Tongue (tissue), 2 donors: ENCODE data around the gene MYT1. TPM values are rescaled to one million over a fixed set of nuclear protein-coding genes. Genes with fewer than 3 reads are reported as not detected.

Experiments used
- DNase-seq: peaks from one replicate; pipeline ENCODE4 v3.0.0-alpha.2; 2015
- total RNA-seq: library from RNA; depleted of rRNA; stranded (reverse); fragments of >200 nt; gene quantifications from one replicate; pipeline ENCODE4 v1.2.3, GENCODE V29; 2014

MYT1 gene
- total RNA-seq, 1 donor from 2014 or later, result 0.31 TPM

GRCh38 chr20:64140061-64140931 lies 24.0 kb upstream of the MYT1 start:
- no peak for DNase-seq

- DNase-seq, result no peak
Observed at GRCh38 chr20:64140956-64141355, 23.3 kb upstream of the MYT1 start.

GRCh38 chr20:64142590-64142989 lies 21.7 kb upstream of the MYT1 start:
- DNase-seq, result no peak

- no peak for DNase-seq
Observed at GRCh38 chr20:64143018-64143801, 21.0 kb upstream of the MYT1 start.

GRCh38 chr20:64144144-64144912 lies 19.9 kb upstream of the MYT1 start:
- DNase-seq, result no peak

GRCh38 chr20:64145458-64146300 lies 18.6 kb upstream of the MYT1 start:
- no peak for DNase-seq

- no peak for DNase-seq
Observed at GRCh38 chr20:64146301-64146935, 17.8 kb upstream of the MYT1 start.

GRCh38 chr20:64146936-64147477 lies 17.2 kb upstream of the MYT1 start:
- DNase-seq, result no peak

- no peak for DNase-seq
Observed at GRCh38 chr20:64148581-64148980, 15.7 kb upstream of the MYT1 start.

GRCh38 chr20:64149141-64149540 lies 15.1 kb upstream of the MYT1 start:
- DNase-seq, result no peak

GRCh38 chr20:64149809-64150560 lies 14.3 kb upstream of the MYT1 start:
- no peak for DNase-seq

GRCh38 chr20:64150756-64151632 lies 13.3 kb upstream of the MYT1 start:
- no peak for DNase-seq

- DNase-seq, result no peak
Observed at GRCh38 chr20:64151633-64152530, 12.4 kb upstream of the MYT1 start.

GRCh38 chr20:64152906-64153305 lies 11.3 kb upstream of the MYT1 start:
- no peak for DNase-seq

GRCh38 chr20:64153410-64153809 lies 10.8 kb upstream of the MYT1 start:
- no peak for DNase-seq

- DNase-seq, result no peak
Observed at GRCh38 chr20:64153861-64154589, 10.2 kb upstream of the MYT1 start.

- DNase-seq, result no peak
Observed at GRCh38 chr20:64154590-64155257, 9.5 kb upstream of the MYT1 start.
